Heart left ventricle (tissue), 13 donors: ENCODE data around the gene BDKRB2.

Experiments used
- CTCF ChIP-seq, 12 donors: fragments of 200-600 bp; sonication (generic) in 4 of 12; IDR thresholded peaks; one replicate each; pipeline versions ENCODE4 v1.5.0 to v1.8.0; 2018 to 2022; ENCODE audit warnings: antibody characterized with exemption in 12 of 12, mild to moderate bottlenecking in 5 of 12
- POLR2A ChIP-seq, 2 donors: fragments of 450-650 bp; IDR thresholded peaks; one replicate each; pipeline ENCODE4 v1.6.1; 2017; ENCODE audit warnings: antibody characterized with exemption in 2 of 2, mild to moderate bottlenecking in 2 of 2, moderate library complexity in 2 of 2
- donor health status: ischemic (EF 13 %, LVEDD 7.1; RV severe dilation, severe dysfunction).
- donor health status: DM: no; HTN: yes; CAD: no.
- donor health status: DM: no; HTN: no; CAD: no.
- donor health status: ischemic (EF 25% LVEDD 6.9; RV normal size, moderate dysfunction).
- donor health status: ischemic (EF 25% LVEDD 5.7; RV mildly dilated, moderate dysfunction).
- donor health status: ischemic (EF 35%, LVEDD 5.7; RV mildly dilated, moderate dysfunction).
- donor health status: nonischemic (EF 11% LVEDD 7.7; RV severe dilation, severe dysfunction).
- donor health status: DM: yes; HTN: yes; CAD: no.
- donor health status: PGD.
- donor health status: ischemic (EF 29% LVEDD 5.4; RV normal size, mild dysfunction).
- donor health status: nonischemic (EF 23%, LVEDD 6.1; RV moderate dilation, normal function).

GRCh38 chr14:96201157-96201556 lies 3.5 kb upstream of the BDKRB2 start:
- TF ChIP-seq CTCF (IDR thresholded peaks at IDR 0.05): no peak
- TF ChIP-seq POLR2A (IDR thresholded peaks at IDR 0.05): no peak
